ENCODE results near the gene RAB10.
"Not testable (repeated sequence)": the region's sequence is repeated elsewhere in the genome, so short reads cannot be mapped to it uniquely, and the experiment has no call there.

Gene RAB10

DNA sequence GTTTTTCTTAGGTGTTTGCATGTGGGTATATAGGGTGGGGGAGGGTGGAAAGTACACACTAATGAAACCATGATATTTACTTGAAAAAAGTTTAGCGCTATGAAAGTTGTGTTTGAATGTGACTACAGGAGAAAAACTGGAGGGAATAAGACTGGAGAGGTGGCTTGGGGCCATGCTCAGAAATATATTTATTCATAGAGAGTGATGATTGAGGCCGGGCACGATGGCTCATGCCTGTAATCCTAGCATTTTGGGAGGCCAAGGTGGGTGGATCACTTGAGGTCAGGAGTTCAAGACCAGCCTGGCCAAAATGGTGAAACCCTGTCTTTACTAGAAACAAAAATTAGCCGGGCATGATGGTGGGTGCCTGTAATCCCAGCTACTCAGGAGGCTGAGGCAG, 55.0 kb downstream of the RAB10 start:
- DNase-seq (ENCODE audit: low spot score), result not testable (repeated sequence)

DNA sequence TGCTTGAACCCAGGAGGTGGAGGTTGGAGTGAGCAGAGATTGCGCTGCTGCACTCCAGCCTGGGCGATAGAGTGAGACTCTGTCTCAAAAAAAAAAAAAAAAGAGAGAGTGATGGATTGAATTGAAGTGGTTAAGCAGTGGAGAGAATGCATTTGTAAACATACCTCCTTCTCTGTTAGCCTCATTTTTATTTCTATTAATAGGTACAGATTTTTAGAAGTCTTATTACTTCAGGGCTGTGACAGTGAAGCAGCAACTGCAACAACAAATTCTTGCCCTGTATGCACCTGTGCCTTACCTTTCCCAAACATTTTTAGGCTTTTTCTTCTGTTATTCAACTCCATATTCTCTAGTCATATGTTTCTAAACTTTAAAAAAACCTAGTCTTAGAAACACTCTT, 55.5 kb downstream of the RAB10 start:
- no peak for DNase-seq (ENCODE audit: low spot score)

DNA sequence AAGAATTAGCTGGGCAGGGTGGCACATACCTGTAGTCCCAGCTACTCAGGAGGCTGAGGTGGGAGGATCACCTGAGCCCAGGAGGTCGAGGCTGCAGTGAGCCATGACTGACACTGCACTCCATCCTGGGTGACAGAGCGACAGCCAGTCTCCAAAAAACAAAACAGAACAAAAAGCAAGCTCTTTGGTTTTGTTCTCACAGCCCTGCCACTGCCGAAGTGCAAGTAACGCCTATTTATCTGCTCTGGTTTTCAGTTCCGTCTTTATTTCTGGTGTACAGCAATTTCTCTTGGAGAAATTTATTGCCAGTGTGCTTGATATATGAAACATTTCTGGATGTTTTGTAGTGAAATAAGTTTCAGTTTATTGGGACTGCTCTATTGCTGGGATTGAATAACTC, 61.9 kb downstream of the RAB10 start:
- DNase-seq (ENCODE audit: low spot score), result no peak

DNA sequence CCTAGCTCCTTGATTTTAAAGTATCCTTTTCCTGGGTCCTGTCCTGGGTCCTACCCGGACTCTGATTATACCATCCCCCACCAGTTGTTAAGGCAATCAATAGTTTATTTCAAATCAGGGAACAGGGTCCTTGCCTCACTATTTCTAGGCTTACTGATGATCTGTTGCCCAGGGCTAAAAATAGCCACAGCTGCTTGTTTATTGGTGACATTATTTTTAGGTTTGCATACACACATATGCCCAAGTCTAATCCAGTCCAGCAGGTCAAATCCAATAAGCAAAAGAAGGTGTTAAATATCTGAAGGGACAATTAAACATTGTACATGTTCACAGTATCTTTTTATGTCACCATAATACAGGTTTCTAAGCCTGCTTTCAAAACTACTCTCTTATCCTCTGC, 66.0 kb downstream of the RAB10 start:
- DNase-seq (ENCODE audit: low spot score), result no peak

DNA sequence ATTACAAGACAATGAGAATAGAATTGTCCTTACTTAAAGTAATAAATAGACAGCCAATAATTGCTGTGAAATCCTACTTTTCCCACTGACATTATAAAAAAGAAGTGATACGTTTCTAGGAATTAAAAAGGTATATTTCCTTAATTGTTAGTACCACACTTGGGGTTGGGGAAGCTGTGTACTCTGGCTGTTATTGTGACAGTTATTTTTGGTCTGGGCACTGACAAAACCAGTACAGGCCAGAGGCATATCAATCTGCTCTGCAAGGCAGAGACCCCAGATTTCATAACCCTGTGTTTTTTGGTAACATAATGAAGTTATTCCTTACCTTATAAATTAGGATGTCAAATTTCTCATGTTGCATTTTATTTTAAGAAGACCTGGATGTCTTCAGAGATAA, 66.5 kb downstream of the RAB10 start:
- no peak for DNase-seq (ENCODE audit: low spot score)

DNA sequence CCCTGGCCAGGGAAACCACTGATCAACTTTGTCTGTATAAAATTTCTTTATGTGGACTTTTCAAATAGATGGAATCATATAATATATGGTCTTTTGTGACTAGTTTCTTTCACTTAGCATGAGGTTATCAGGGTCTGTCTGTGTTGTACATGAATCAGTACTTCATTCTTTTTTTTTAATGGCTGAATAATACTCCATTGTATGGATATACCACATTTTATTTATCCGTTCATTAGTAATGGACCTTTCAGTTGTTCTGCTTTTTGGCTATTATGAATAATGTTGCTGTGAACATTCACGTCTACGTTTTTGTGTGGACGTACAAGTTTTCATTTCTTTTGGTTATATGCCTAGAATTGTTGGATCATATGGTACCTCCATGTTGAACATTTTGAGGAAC, 69.9 kb downstream of the RAB10 start:
- DNase-seq (ENCODE audit: low spot score), result no peak

DNA sequence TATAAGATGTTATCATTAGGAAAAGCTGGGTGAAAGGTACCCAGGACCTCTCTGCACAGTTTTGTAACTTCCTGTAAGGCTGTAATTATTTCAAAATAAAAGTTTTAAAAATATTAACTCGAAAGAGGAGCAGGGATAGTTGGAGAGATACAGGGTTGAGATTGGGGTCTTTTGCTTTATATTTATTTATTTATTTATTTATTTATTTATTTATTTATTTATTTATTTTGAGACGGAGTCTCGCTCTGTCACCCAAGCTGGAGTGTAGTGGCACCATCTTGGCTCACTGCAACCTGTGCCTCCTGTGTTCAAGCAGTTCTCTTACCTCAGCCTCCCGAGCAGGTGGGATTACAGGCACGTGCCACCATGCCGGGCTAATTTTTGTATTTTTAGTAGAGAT, 74.8 kb downstream of the RAB10 start:
- DNase-seq (ENCODE audit: low spot score), result not testable (repeated sequence)

DNA sequence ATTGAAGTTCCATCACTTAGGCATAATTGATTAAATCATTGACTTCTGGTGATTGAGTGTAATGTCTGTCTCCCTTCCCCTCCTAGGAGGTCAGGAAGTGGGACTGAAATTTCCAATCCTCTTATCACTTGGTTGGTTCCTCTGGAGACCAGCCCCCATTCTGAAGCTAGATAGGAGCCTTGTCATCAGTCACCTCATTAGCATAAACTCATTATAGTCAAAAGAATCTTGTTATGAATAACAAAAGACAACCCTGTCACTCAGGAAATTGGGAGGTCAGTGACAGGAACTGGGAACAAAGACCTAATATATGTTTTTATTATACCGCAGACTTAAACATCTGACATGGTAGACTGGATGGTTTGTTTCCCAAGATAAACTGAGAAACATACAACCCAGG, 78.3 kb downstream of the RAB10 start:
- DNase-seq (ENCODE audit: low spot score), result no peak

DNA sequence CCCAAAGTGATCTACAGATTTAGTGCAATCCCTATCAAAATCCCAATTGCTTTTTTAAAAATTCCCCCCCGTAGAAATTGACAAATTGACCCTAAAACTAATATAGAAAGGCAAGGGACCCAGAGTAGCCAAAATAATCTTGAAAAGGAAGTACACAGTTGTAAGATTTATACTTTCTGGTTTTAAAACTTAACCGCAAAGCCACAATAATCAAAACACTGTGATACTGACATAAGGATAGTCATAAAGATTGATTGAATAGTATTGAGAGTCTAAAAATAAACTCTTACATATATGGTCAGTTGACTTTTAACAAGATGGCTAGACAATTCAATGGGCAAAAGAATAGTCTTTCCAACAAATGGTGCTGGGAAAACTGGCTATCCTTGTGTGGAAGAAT, 80.3 kb downstream of the RAB10 start:
- DNase-seq (ENCODE audit: low spot score), result no peak

DNA sequence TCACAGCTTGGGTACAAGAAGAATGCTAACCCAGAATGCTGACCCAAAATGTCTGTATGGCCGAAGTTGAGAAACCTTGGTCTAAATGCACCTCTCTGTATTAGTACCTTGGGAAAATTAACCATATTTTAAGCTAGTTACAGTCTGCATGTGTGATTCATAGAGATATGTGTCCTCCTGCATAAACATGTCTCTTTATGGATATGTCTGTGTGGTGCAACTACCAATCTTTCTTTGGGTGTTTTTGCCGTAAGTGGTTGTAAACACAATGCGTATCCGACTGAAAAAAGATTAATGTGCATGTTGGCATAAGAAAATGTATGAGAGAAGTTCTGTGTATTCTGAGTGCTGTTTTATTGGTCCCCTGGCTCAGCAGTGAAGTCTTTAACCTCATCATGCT, 84.8 kb downstream of the RAB10 start:
- DNase-seq (ENCODE audit: low spot score), result no peak

DNA sequence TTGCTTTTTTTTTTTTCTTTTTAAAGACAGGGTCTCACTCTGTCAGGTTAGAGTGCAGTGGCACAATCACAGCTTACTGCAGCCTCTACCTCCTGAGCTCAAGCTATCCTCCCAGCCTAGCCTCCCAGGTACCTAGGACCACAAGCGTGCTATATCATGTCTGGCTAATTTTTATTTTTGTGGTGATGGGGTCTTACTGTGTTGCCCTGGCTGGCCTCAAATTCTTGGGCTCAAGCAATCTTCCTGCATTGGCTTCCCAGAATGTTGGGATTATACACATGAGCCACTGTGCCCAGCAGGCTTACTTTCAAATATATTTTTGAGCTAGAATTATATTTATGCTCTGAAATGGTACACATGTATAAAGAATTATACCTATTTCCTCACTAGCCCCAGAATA, 85.6 kb downstream of the RAB10 start:
- DNase-seq (ENCODE audit: low spot score), result no peak

DNA sequence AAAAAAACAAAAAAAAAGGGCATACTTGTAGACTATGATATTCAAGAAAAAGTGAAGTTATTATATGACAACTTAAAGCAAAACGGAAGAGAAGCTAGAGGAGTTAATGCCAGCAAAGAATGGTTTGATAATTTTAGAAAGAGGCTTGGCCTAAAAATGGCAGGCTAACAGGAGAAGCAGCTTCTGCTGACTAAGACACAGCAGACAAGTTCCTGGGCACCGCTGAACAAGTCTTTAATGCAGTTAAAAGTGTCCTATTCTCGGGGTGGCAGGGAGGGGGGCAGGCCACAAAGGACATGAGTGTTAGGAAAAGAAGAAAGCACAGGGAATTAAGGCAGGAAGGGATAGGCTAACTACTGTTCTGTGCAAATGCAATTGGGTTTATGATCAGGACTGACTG, 88.7 kb downstream of the RAB10 start:
- DNase-seq (ENCODE audit: low spot score), result no peak

DNA sequence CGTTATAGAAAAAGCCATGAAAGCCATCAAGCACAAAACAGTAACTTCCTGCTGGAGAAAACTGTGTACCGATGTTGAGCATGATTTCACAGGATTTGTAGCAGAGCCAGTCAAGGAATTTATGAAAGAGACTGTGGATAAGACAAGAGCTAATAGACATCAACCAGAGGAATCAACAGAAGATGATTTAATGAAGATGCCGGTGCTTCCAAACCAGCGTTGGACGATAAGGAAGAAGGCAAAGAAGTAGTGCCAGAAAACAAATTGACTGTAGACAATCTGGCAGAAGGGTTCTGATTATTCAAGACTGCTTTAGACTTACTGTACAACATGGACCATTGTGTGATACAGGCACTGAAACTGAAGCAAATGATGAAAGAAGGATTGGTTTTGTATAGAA, 89.5 kb downstream of the RAB10 start:
- no peak for DNase-seq (ENCODE audit: low spot score)

DNA sequence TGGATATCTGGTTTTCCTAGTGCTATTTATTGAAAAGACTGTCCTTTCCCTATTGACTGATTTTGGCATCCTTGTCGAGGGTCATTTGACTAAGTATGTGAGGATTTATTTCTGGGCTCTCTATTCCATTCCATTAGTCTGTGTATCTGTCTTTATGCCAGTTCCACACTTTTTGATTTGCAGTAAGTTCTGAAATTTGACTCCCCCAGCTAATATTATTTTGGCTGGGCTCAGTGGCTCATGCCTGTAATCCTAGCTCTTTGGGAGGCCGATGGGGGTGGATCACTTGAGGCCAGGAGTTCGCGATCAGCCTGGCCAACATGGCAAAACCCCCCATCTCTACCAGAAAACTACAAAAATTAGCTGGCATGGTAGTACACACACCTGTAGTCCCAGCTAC, 92.2 kb downstream of the RAB10 start:
- DNase-seq (ENCODE audit: low spot score), result no peak

DNA sequence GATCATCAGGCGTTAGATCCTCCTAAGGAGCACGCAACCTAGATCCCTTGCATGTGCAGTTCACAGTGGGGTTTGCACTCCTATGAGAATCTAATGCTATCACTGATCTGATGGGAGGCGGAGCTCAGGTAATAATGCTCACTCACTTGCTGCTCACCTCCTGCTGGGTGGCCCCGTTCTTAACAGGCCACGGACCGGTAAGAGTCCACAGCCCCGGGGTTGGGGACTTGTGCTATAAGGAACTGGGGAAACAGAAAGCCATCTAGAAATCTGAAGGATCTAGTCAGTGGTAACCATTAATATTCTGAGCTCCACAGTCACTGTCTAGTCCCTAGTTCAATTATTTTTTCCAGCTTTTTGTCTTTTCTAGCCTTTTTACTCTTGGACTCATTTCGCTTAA, 94.3 kb downstream of the RAB10 start:
- no peak for DNase-seq (ENCODE audit: low spot score)

DNA sequence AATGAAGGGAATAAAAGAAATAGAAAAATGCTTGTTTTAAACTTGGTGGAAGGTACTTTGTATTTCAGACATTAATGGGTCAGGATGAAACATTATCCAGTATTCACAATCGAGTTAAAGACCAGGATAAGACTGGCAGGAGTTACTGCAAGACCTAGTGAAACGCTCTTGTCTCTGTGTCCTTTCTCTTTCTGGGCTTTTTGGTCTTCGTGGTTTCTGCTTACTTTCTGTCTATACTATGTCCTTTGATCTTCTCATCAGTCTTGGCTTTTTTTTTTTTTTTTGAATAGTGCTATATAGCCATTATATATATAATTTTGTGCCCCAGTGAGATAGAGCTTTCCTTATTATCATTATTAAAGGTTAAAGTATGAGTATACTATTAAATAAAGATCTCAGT, 96.9 kb downstream of the RAB10 start:
- no peak for DNase-seq (ENCODE audit: low spot score)

DNA sequence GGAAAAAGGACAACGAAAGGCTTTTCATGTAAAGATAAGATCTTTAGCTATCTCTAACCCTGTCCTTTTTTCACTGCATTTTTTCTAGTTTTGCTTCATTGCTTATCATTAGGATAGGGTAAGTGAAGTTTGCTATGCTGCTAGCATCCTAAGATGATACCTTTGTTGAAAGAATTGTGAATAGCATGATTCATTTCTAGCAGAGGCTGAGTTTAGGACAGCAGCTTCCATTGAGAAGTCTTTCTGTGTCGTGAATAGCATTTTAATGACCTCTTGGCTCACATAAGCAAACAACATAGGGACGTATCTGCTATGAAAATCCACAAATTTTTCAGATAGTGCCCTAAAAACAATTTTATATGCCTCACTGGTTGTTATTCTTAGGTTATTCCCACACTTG, 102.6 kb downstream of the RAB10 start:
- no peak for DNase-seq (ENCODE audit: low spot score)

DNA sequence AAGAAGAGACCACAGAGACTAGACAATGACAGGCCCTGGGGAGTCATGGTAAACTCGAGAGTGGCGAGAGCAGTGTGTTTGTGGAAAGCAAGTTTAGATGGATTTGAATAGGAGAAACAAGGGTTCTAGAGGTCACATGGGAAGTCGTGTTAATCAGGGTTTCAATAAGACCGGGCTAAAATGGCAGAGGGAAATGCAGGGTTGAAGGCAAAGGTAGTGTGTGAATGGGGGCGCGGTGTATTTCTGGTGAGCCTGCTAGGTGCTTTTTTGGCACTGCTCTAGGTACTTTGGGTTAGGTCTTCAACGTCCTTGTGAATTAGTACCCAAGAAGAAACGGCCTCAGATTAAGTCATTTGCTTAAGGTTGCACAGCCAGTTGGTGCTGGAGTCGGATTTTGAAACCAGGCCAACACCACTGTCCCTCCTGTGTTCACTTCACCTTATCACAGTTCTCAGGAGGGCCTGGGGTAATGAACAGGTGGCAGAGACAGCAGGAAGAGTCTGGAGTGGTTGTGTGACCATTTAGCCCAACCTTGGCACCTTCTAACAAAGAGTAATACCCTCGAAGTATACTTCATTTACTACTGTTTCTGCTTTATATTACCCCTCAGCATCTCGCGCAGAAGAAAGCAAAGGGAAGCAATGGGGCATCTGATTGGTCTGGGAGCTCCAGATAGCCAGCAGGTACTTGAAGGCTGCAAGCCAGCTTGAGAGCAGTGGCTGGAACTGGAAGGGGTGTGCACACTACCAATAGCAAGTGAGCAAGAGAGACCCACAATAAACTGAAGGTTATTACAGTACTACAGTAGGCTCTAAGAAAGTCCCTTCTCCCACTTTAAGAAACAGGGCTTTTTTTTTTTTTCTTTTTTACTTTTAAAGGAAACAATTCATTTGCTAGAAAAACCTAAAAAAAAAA, 105.6 kb downstream of the RAB10 start:
- DNase-seq (ENCODE audit: low spot score), result no peak

DNA sequence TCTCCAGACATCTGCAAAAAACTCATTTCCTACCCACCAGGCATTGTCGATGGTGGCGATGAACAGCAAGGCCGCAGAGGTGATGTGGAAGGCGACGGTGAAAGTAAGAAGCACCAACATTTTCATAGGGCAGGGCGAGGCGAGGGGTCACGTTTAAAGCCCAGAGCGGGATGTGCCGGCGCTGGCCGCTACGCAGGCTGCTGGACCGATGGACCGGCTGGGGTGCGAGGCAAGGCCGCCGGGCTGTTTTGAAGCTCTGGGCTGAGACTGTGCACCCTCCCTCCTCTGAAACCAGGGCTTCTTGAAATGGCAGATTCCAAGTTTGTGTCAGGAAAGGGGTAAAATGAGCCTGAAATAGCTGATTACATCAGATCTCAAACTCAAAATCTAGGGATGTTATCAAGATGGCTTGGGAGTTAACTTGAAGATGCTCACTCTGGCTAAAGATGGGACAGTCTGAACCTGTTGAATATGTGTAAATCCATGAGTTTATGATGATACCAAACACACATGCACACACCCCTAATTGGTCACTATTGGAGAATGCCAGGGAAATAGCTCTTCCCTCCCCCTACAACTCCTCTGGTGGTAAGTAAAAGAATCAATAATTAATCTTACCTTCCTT, 107.4 kb downstream of the RAB10 start:
- DNase-seq (ENCODE audit: low spot score), result no peak

DNA sequence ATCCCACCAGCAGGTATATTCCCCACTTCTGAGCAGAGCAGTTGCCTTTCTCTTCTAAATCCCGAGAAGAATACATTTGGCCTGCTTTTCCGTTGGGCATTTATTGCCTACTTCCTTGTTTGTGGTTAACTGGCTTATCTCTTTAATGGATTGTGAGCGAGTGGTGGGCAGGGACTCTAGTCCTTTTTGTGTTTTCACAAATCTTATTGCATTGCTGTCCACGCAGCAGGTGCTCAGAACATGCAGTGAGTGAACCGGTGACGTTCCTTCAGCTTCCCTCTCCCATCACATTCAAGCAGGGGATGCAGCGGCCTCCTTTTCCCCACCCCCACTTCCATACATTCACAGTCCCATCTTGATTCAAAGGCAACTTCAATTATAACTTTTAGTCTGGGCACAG, 110.1 kb downstream of the RAB10 start:
- no peak for DNase-seq (ENCODE audit: low spot score)

DNA sequence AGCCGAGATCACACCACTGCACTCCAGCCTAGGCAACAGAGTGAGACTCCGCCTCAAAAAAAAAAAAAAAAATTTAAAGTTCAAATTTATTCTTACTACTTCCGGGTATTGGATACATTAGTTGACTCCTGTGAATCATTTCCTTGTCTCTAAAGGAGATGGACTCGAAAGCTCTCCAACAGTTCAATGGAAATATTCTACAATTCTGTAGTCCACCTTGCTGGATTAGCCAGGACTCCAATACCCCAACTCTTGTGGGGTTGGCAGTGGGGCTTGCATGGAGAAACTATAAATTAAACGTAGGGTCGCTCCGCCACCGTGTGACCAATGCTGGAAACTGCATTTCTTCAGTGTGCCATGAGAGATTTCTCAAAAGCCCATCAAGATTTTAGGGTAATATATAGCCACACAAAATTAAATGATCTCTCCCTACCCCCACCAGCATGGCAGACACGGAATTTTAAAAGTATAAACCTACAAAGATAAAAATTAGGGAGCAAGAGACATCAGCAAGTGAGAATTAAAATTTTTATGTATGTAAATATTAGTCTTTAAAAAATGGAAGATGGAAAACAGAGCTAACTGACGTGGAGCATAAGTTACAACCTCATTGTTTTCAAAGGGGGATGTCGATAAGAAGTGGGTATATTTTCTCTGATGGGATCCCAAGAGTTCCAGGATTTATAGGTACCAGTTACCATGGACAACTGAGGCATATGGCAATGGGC, 111.2 kb downstream of the RAB10 start:
- peak; percentile 82 for DNase-seq (ENCODE audit: low spot score)

DNA sequence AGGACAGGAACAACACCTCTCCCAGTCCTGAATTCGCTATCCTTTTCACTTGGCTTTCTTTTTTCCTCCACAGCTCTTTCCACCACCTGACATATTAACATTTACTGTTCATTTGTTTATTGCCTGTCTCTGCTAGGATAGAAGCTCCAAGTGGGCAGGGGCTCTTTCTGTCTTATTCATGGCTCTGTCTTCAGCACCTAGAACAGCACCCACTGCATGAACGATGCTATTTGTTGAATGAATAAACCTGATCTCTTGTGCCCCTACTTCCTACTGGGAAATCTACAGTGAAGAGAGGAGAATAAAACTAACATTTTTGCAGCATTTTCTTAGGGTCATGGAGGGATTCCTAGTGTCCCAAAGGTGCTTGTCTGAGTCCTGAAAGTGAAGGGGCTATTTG, 114.6 kb downstream of the RAB10 start:
- no peak for DNase-seq (ENCODE audit: low spot score)

DNA sequence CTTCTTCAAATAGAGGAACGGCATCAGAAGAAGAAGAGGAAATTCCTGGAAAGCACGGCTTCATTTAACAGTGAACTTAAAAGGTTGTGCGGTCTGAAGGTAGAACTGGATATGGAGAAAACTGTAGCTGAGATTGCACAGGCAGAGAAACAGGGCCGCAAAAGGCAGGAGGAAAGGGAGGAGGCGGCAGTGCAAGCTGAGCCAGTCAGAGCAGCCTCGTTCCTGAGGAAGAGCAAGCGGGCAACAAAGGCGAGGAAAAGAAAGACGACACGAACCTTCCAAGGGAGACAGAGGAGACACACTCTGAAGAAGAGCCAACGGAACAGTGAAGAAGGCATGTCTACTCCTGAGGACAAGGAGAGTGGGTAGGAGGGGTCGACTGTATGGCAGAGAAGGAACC, 116.4 kb downstream of the RAB10 start:
- DNase-seq (ENCODE audit: low spot score), result no peak
